Transverse colon (tissue), 4 donors: ENCODE data around the gene CASP4. TPM values are rescaled to one million over a fixed set of nuclear protein-coding genes. Genes with fewer than 3 reads are reported as not detected.

ENCODE experiments used
- DNase-seq: peaks from one replicate; pipeline ENCODE4 v3.0.0-alpha.2; 2019
- H3K27ac ChIP-seq, 4 donors: fragments of 200-600 bp; sonication (generic); 2 replicates each; pipeline ENCODE4 v1.5.1; 2016 to 2018; ENCODE audit warnings: inconsistent platforms in 4 of 4
- H3K27me3 ChIP-seq: fragments of 200-600 bp; sonication (generic); 2 replicates; pipeline ENCODE4 v1.5.1; 2017; ENCODE audit warnings: inconsistent platforms
- H3K36me3 ChIP-seq, 4 donors: fragments of 200-600 bp; sonication (generic); 2 replicates each; pipeline ENCODE4 v1.5.1; 2017 to 2019; ENCODE audit warnings: inconsistent platforms in 4 of 4
- H3K4me1 ChIP-seq, 4 donors: fragments of 200-600 bp; sonication (generic); 2 replicates each; pipeline ENCODE4 v1.5.1; 2017 to 2020; ENCODE audit warnings: inconsistent platforms in 4 of 4
- H3K4me3 ChIP-seq, 4 donors: fragments of 200-600 bp; sonication (generic); 1 replicate in 1 of 4; 2 replicates in 3 of 4; pipeline versions ENCODE4 v1.5.1 to v1.6.1; 2017 to 2019; ENCODE audit warnings: inconsistent platforms in 4 of 4
- H3K9me3 ChIP-seq, 2 donors: fragments of 200-600 bp; sonication (generic); 2 replicates each; pipeline ENCODE4 v1.5.1; 2017 to 2019; ENCODE audit warnings: inconsistent platforms in 2 of 2
- CTCF ChIP-seq, 5 experiments: fragments of 200-600 bp in 3 of 5; fragments of 450-650 bp in 2 of 5; sonication (generic) in 3 of 5; IDR thresholded peaks; 1 replicate in 2 of 5; 2 replicates in 3 of 5; pipeline ENCODE4 v1.5.1; 2016 to 2017; ENCODE audit warnings: antibody characterized with exemption in 5 of 5, inconsistent platforms in 3 of 5, mild to moderate bottlenecking in 2 of 5, moderate library complexity in 1 of 5
- EP300 ChIP-seq: sonication (generic); formaldehyde crosslinking; IDR thresholded peaks from one replicate; pipeline ENCODE4 v1.6.1; 2017; ENCODE audit warnings: antibody characterized with exemption, low read depth
- POLR2A ChIP-seq: fragments of 450-650 bp; IDR thresholded peaks from one replicate; pipeline ENCODE4 v1.6.1; 2016; ENCODE audit warnings: antibody characterized with exemption, mild to moderate bottlenecking, moderate library complexity
- POLR2AphosphoS5 ChIP-seq, 3 donors: sonication (generic); formaldehyde crosslinking; IDR thresholded peaks; one replicate each; pipeline ENCODE4 v1.6.1; 2016; ENCODE audit warnings: antibody characterized with exemption in 3 of 3
- WGBS, 2 donors: methylation state at CpG; one replicate each; pipeline ENCODE4 v1.1.5; 2018; ENCODE audit warnings: low coverage in 1 of 2; 5-methylcytosine and 5-hydroxymethylcytosine counted together
- in situ Hi-C, 4 donors: fragments of 200-750 bp; cut with MboI; loops; one replicate each; pipeline versions ENCODE4 v1.15.0 to v1.15.1; 2017; ENCODE audit warnings: low sequenced_read_pairs in 3 of 4, low pct_ligation_motif_present in 1 of 4, low pct_unique_long_range_greater_than_20kb in 1 of 4
- intact Hi-C: fragments of 100-400 bp; cut with DNase I; formaldehyde crosslinking; loops from one replicate; pipeline ENCODE4 v1.15.1; 2023; ENCODE audit warnings: low total_unique reads
- total RNA-seq, 4 donors: library from RNA; depleted of rRNA; stranded (reverse); fragments of >200 nt; gene quantifications; one replicate each; pipeline ENCODE4 v1.1.0, GENCODE V29; 2016

The CASP4 gene
- total RNA-seq, 4 donors from 2014 or later: 36.4 to 86.3 (median 49.8) TPM

GRCh38 chr11:104995001-104995408 lies 26.6 kb upstream of the CASP4 start:
- no peaks in the 10 kb centered on the region for H3K36me3 ChIP-seq
- H3K4me1 ChIP-seq: no peaks in the 10 kb centered on the region
- DNase-seq: no peak
- H3K9me3 ChIP-seq: no peaks in the 10 kb centered on the region
- no peaks in the 10 kb centered on the region for H3K27me3 ChIP-seq
- WGBS, 2 donors: 44 to 78% methylated on average over 1 to 2 of the region's 2 CpGs
- TF ChIP-seq EP300 (no peak), POLR2A (no peak), POLR2AphosphoS5 (IDR thresholded peaks at IDR 0.05) (no peak), CTCF (IDR thresholded peaks at IDR 0.05) (no peak)
- in situ Hi-C loops: no loop called here
- H3K27ac ChIP-seq: no peak overlapping the region
- no peak overlapping the region for H3K4me3 ChIP-seq
- intact Hi-C loops: no loop called here

GRCh38 chr11:104992781-104993180 lies 24.4 kb upstream of the CASP4 start:
- 37 to 89% methylated on average over 1 of the region's 1 CpG for WGBS, 2 donors
- H3K4me3 ChIP-seq: no peak overlapping the region
- no peaks in the 10 kb centered on the region for H3K27me3 ChIP-seq
- intact Hi-C loops (no loop called here), in situ Hi-C loops (no loop called here)
- no peaks in the 10 kb centered on the region for H3K36me3 ChIP-seq
- no peaks in the 10 kb centered on the region for H3K4me1 ChIP-seq
- H3K9me3 ChIP-seq: peaks cover 3 to 9% of the 10 kb centered on the region in 2 donors
- no peak for DNase-seq
- H3K27ac ChIP-seq: no peak overlapping the region
- TF ChIP-seq CTCF (IDR thresholded peaks at IDR 0.05) (no peak), POLR2AphosphoS5 (IDR thresholded peaks at IDR 0.05) (no peak), EP300 (no peak), POLR2A (no peak)

- TF ChIP-seq CTCF (IDR thresholded peaks at IDR 0.05) (no peak), POLR2A (no peak), EP300 (no peak), POLR2AphosphoS5 (IDR thresholded peaks at IDR 0.05) (no peak)
- intact Hi-C loops: no loop called here
- 87 to 100% methylated on average over 2 to 4 of the region's 4 CpGs for WGBS, 2 donors
- H3K36me3 ChIP-seq: no peaks in the 10 kb centered on the region
- H3K9me3 ChIP-seq: peaks cover 3 to 9% of the 10 kb centered on the region in 2 donors
- DNase-seq: no peak
- H3K27me3 ChIP-seq: no peaks in the 10 kb centered on the region
- H3K27ac ChIP-seq: no peak overlapping the region
- no peaks in the 10 kb centered on the region for H3K4me1 ChIP-seq
- H3K4me3 ChIP-seq: no peak overlapping the region
- in situ Hi-C loops: no loop called here
Observed at GRCh38 chr11:104991994-104992393, 23.6 kb upstream of the CASP4 start.

- Histone ChIP-seq H3K27ac (no peak overlapping the region), H3K9me3 (peaks cover 3 to 9% of the 10 kb centered on the region in 2 donors), H3K4me1 (no peaks in the 10 kb centered on the region), H3K36me3 (no peaks in the 10 kb centered on the region), H3K27me3 (no peaks in the 10 kb centered on the region), H3K4me3 (no peak overlapping the region)
- TF ChIP-seq POLR2AphosphoS5 (IDR thresholded peaks at IDR 0.05) (no peak), POLR2A (no peak), EP300 (no peak), CTCF (IDR thresholded peaks at IDR 0.05) (no peak)
- 76 to 80% methylated on average over 3 of the region's 3 CpGs for WGBS, 2 donors
- intact Hi-C loops: no loop called here
- DNase-seq: no peak
- in situ Hi-C loops: no loop called here
Observed at GRCh38 chr11:104984808-104985207, 16.4 kb upstream of the CASP4 start.
